K562 (cell line): Measurements from ENCODE around the gene ZDHHC8. TPM values are rescaled to one million over a fixed set of nuclear protein-coding genes. Genes with fewer than 3 reads are reported as not detected.

ENCODE experiments used
- ATAC-seq: fragments of 200-7000 bp; cut with Tn5 transposase; 3 replicates; pipeline ENCODE4 v1.9.1; 2020; ENCODE audit warnings: moderate library complexity
- BruUV-seq: library from RNA; stranded (reverse); fragments of 400-500 nt; replicated peaks from 2 replicates; lab custom pipeline; 2021; lab: Mats Ljungman, UMichigan
- CTCF ChIA-PET: fragments of 300-600 bp; formaldehyde crosslinking; extraction: SDS; loops from one replicate; lab custom pipeline; 2021; ENCODE audit warnings: low intra/inter-chr PET ratio; lab: Yijun Ruan, JAX
- POLR2A ChIA-PET: fragments of 300-600, 350-650 bp; sonication (Branson Sonifier 250); formaldehyde crosslinking; extraction: SDS; loops from one replicate; lab custom pipeline; 2021; ENCODE audit warnings: antibody characterized with exemption, inconsistent platforms; lab: Yijun Ruan, JAX
- DNase-seq, 4 experiments: peaks; one replicate each; pipeline versions ENCODE4 v3.0.0 to v3.0.0-alpha.2; 2011 to 2018; ENCODE audit warnings: low spot score in 3 of 4, mixed read lengths in 3 of 4; ENCODE audit errors: extremely low read depth in 1 of 4
- FAIRE-seq: peaks from 2 replicates; lab custom pipeline; 2011; peaks lifted over from hg19 to GRCh38; lab: Jason Lieb, UNC
- H2AFZ ChIP-seq: 2 replicates; pipeline ENCODE4 v1.6.0; 2011; ENCODE audit warnings: low read depth, low read length, control low read depth, inconsistent platforms
- H3K27ac ChIP-seq: fragments of 200-600 bp; 3 replicates; pipeline ENCODE4 v1.8.0; 2011; ENCODE audit warnings: low read depth, mild to moderate bottlenecking, control low read depth, inconsistent platforms, low read length, moderate library complexity, mixed read lengths; ENCODE audit errors: extremely low read depth
- H3K27me3 ChIP-seq, 2 experiments: fragments of 300-600 bp in 1 of 2; 2 replicates in 1 of 2; 3 replicates in 1 of 2; pipeline versions ENCODE4 v1.6.0 to v1.8.0; 2011; ENCODE audit warnings: inconsistent platforms in 2 of 2, low read length in 2 of 2, mild to moderate bottlenecking in 1 of 2, mixed read lengths in 1 of 2, moderate library complexity in 1 of 2; ENCODE audit not compliant: control insufficient read depth in 2 of 2, insufficient read depth in 2 of 2
- H3K36me3 ChIP-seq: fragments of 300-600 bp; 3 replicates; pipeline ENCODE4 v1.8.0; 2011; ENCODE audit warnings: mild to moderate bottlenecking, low read length, inconsistent platforms; ENCODE audit not compliant: control insufficient read depth, insufficient read depth
- H3K4me1 ChIP-seq, 2 experiments: fragments of 200-600 bp in 1 of 2; replicated peaks in 1 of 2; 2 replicates in 1 of 2; 3 replicates in 1 of 2; pipeline versions ENCODE4 v1.5.1 to v1.8.0; 2011; ENCODE audit warnings: inconsistent platforms in 2 of 2, low read length in 2 of 2, mild to moderate bottlenecking in 1 of 2, mixed read lengths in 1 of 2, moderate library complexity in 1 of 2; ENCODE audit not compliant: control insufficient read depth in 2 of 2, insufficient read depth in 2 of 2
- H3K4me2 ChIP-seq: 2 replicates; pipeline ENCODE4 v1.6.1; 2011; ENCODE audit warnings: low read length, control low read depth, inconsistent platforms, mixed read lengths; ENCODE audit not compliant: insufficient read depth
- H3K4me3 ChIP-seq: fragments of 200-600 bp; sonication (generic), shearing (Covaris generic); 2 replicates; pipeline ENCODE4 v1.5.1; 2016; ENCODE audit warnings: control low read depth, inconsistent platforms
- H3K79me2 ChIP-seq: fragments of 200-600 bp; 3 replicates; pipeline ENCODE4 v1.8.0; 2011; ENCODE audit warnings: low read length, inconsistent platforms; ENCODE audit not compliant: control insufficient read depth, insufficient read depth
- H3K9ac ChIP-seq, 2 experiments: 2 replicates each; pipeline versions ENCODE4 v1.6.0 to v1.6.1; 2011; ENCODE audit warnings: low read depth in 2 of 2, low read length in 2 of 2, control low read depth in 1 of 2, inconsistent platforms in 1 of 2, mild to moderate bottlenecking in 1 of 2, mixed read lengths in 1 of 2; ENCODE audit not compliant: insufficient read depth in 1 of 2
- H3K9me1 ChIP-seq: one replicate; pipeline ENCODE4 v1.6.0; 2011; ENCODE audit warnings: inconsistent platforms, mild to moderate bottlenecking, low read length, moderate library complexity; ENCODE audit not compliant: control insufficient read depth, insufficient read depth
- H3K9me3 ChIP-seq: replicated peaks from 2 replicates; pipeline ENCODE4 v1.5.1; 2011; ENCODE audit warnings: low read depth, low read length, inconsistent platforms; ENCODE audit not compliant: control insufficient read depth, insufficient read depth
- H4K20me1 ChIP-seq: replicated peaks from 2 replicates; pipeline ENCODE4 v1.6.1; 2011; ENCODE audit warnings: low read length, inconsistent platforms, mixed read lengths; ENCODE audit not compliant: control insufficient read depth, insufficient read depth
- ESRRA ChIP-seq: fragments of 450-650 bp; IDR thresholded peaks from 2 replicates; pipeline ENCODE4 v1.6.1; 2014; ENCODE audit warnings: low read depth, mild to moderate bottlenecking, moderate library complexity, borderline replicate concordance
- FUS ChIP-seq: fragments of 200-400 bp; formaldehyde crosslinking; optimal IDR thresholded peaks from 2 replicates; pipeline ENCODE3; 2017; ENCODE audit warnings: low read depth, low read length
- HMG20B ChIP-seq: fragments of 250-450 bp; sonication (Bioruptor Pico); IDR thresholded peaks from 2 replicates; pipeline ENCODE4 v1.5.0; 2021; ENCODE audit warnings: mild to moderate bottlenecking
- MED1 ChIP-seq: sonication (generic); formaldehyde crosslinking; IDR thresholded peaks from 2 replicates; pipeline ENCODE4 v1.8.1; 2023; ENCODE audit warnings: missing genetic modification reagents, borderline replicate concordance
- YY1 ChIP-seq, 3 experiments: IDR thresholded peaks; 2 replicates each; pipeline ENCODE4 v1.6.1; 2011; ENCODE audit warnings: low read length in 2 of 3, mild to moderate bottlenecking in 2 of 3, moderate library complexity in 2 of 3, borderline replicate concordance in 1 of 3, control low read depth in 1 of 3, low read depth in 1 of 3; ENCODE audit not compliant: insufficient read depth in 3 of 3, insufficient replicate concordance in 2 of 3, control insufficient read depth in 1 of 3, insufficient read length in 1 of 3; ENCODE audit errors: extremely low read depth in 1 of 3
- ZBTB7A ChIP-seq: IDR thresholded peaks from 2 replicates; pipeline ENCODE4 v1.6.1; 2011; ENCODE audit warnings: low read depth, mild to moderate bottlenecking, low read length, moderate library complexity, borderline replicate concordance; ENCODE audit not compliant: control insufficient read depth
- ZNF583 ChIP-seq: fragments of 250-450 bp; sonication (Bioruptor Pico); IDR thresholded peaks from 2 replicates; pipeline ENCODE4 v1.4.0; 2020
- WGBS: fragments of 100-300 bp; shearing (Covaris generic); methylation state at CpG from one replicate; pipeline ENCODE4 v1.1.6; 2016; ENCODE audit warnings: low coverage, mixed read lengths; ENCODE audit not compliant: insufficient coverage; ENCODE audit errors: missing lambda C conversion rate; 5-methylcytosine and 5-hydroxymethylcytosine counted together
- in situ Hi-C: fragments of 300-500 bp; cut with MboI; formaldehyde crosslinking; loops from 4 replicates; pipeline ENCODE4 v1.15.0; 2018; ENCODE audit warnings: inconsistent platforms, mixed read lengths
- intact Hi-C: fragments of 100-400 bp; cut with micrococcal nuclease; formaldehyde crosslinking; loops from 2 replicates; pipeline ENCODE4 v1.14.2; 2022
- polyA plus RNA-seq, 8 experiments: library from polyadenylated mRNA; depleted of rRNA in 4 of 8; stranded (reverse) in 5 of 8; unstranded in 3 of 8; fragments of >200 nt; fragmentation: Nextera tagmentation in 2 of 8; fragmentation: Illumina TruSeq in 1 of 8; extraction: Ambion mirVana in 2 of 8; extraction: Trizol in 1 of 8; gene quantifications; 2 replicates each; pipeline versions ENCODE4 v1.2.1 to v1.2.3, GENCODE V29; 2011 to 2014; ENCODE audit warnings: inconsistent platforms in 1 of 8, missing spikeins in 1 of 8
- total RNA-seq, 7 experiments: library from RNA; depleted of rRNA in 6 of 7; stranded (reverse); fragments of >200 nt in 6 of 7; fragmentation: Illumina TruSeq in 2 of 7; extraction: Trizol in 2 of 7; gene quantifications; 2 replicates each; pipeline versions ENCODE4 v1.2.1 to v1.2.3, GENCODE V29; 2011 to 2021; ENCODE audit warnings: low replicate concordance in 1 of 7
- TF ChIP-seq, protein P1 (sequence below): sonication (generic); formaldehyde crosslinking; IDR thresholded peaks from 2 replicates; pipeline ENCODE4 v1.8.0; 2023; ENCODE audit warnings: missing genetic modification reagents, mild to moderate bottlenecking, borderline replicate concordance
- TF ChIP-seq, protein P2 (sequence below): sonication (generic); formaldehyde crosslinking; IDR thresholded peaks from 2 replicates; pipeline ENCODE4 v1.9.0; 2022; ENCODE audit warnings: mild to moderate bottlenecking, missing genetic modification reagents
- TF ChIP-seq, protein P3 (sequence below): fragments of 250-450 bp; sonication (Bioruptor Pico); IDR thresholded peaks from 2 replicates; pipeline ENCODE4 v1.9.0; 2021; ENCODE audit warnings: mild to moderate bottlenecking, inconsistent platforms

ZDHHC8 gene
- total and polyA plus RNA-seq, 9 of the 15 experiments (the other 6 are each of a cell fraction or from before 2014, with no cell fraction given): 0.04 to 109 (median 16.4) TPM

DNA sequence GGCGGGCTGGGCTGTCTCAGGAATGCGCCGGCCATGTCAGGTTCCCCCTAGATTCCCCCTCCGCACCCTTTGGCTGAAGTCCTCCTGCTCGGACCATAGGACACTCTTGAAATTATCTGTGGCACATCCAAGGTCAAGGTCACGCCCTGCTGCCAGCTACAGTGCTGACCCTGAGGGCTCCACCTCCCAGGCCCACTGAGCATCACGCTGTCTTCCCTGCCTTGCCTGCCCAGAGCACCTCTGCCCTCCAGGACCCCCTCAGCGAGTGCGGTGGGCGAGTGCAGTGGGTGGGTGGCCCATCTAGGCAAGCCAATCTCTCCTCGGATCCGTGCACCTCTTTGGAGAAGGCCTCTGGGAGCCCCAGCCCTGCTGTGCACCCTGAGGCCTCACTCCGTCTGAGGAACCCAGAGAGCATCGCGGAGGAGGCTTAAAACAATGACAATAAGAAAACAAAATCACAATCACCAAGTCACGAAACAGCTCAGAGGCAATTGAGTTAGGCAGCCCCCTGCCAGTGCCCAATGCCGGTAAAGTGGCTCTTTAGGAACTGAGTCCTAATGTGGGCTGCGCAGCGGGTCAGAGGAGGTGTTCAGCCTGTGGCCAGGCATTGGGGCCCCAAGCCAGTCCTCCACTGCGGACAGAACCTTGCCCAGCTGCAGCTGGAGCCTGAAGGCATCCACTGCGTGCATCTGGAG, 45.8 kb downstream of the ZDHHC8 start:
- no TSS peak for BruUV-seq
- ATAC-seq: no peak
- FAIRE-seq: no peak
- Histone ChIP-seq H2AFZ (no peak overlapping the region), H3K4me1 (peaks cover 0 to 64% of the 10 kb centered on the region in 2 experiments; a peak in 1 of 5 replicates), H3K9ac (peak overlapping the region in 1 of 2 experiments; percentile 23; a peak in 1 of 4 replicates), H4K20me1 (peaks cover 59% of the 10 kb centered on the region), H3K4me3 (no peak overlapping the region), H3K27me3 (peaks cover 84 to 98% of the 10 kb centered on the region in 2 experiments; a peak in 4 of 5 replicates), H3K79me2 (no peaks in the 10 kb centered on the region), H3K4me2 (no peak overlapping the region), H3K9me1 (no peaks in the 10 kb centered on the region), H3K36me3 (no peaks in the 10 kb centered on the region), H3K27ac (no peak overlapping the region), H3K9me3 (no peaks in the 10 kb centered on the region)
- ChIA-PET POLR2A (interaction anchor here (0.6 to 2.2 kb wide), 4 partner anchors 10 to 1100 kb away, joined by 3 to 6 read pairs (median 4); no protein-coding TSS in a partner anchor), CTCF (no interaction called here)
- WGBS: 3% methylated on average over 21 of the region's 21 CpGs
- no peak for DNase-seq
- intact Hi-C loops: loop anchor here (5.0 kb wide), 1 partner anchor 90 kb away; the partner anchor contains the start of gene RTN4R
- in situ Hi-C loops: no loop called here
- TF ChIP-seq ZBTB7A (0 out of 2 replicates have a peak, but pooled peaks have one; percentile 32), YY1 (IDR thresholded peaks at IDR 0.05; ENCODE audit: borderline replicate concordance in 1 of 3, control insufficient read depth in 1 of 3, extremely low read depth in 1 of 3, insufficient read depth in 3 of 3, insufficient read length in 1 of 3, insufficient replicate concordance in 2 of 3, low read depth in 1 of 3, low read length in 2 of 3) (peak in 1 of 3 experiments; percentile 3), HMG20B (no peak), ZNF583 (CRISPR knock-in tag) (0 out of 2 replicates have a peak, but pooled peaks have one; percentile 40), ESRRA (peak; percentile 48; the same call in 1 of the 2 replicates), FUS (no peak), MED1 (CRISPR knock-in tag) (0 out of 2 replicates have a peak, but pooled peaks have one; percentile 66)
- TF ChIP-seq, protein P1, sequence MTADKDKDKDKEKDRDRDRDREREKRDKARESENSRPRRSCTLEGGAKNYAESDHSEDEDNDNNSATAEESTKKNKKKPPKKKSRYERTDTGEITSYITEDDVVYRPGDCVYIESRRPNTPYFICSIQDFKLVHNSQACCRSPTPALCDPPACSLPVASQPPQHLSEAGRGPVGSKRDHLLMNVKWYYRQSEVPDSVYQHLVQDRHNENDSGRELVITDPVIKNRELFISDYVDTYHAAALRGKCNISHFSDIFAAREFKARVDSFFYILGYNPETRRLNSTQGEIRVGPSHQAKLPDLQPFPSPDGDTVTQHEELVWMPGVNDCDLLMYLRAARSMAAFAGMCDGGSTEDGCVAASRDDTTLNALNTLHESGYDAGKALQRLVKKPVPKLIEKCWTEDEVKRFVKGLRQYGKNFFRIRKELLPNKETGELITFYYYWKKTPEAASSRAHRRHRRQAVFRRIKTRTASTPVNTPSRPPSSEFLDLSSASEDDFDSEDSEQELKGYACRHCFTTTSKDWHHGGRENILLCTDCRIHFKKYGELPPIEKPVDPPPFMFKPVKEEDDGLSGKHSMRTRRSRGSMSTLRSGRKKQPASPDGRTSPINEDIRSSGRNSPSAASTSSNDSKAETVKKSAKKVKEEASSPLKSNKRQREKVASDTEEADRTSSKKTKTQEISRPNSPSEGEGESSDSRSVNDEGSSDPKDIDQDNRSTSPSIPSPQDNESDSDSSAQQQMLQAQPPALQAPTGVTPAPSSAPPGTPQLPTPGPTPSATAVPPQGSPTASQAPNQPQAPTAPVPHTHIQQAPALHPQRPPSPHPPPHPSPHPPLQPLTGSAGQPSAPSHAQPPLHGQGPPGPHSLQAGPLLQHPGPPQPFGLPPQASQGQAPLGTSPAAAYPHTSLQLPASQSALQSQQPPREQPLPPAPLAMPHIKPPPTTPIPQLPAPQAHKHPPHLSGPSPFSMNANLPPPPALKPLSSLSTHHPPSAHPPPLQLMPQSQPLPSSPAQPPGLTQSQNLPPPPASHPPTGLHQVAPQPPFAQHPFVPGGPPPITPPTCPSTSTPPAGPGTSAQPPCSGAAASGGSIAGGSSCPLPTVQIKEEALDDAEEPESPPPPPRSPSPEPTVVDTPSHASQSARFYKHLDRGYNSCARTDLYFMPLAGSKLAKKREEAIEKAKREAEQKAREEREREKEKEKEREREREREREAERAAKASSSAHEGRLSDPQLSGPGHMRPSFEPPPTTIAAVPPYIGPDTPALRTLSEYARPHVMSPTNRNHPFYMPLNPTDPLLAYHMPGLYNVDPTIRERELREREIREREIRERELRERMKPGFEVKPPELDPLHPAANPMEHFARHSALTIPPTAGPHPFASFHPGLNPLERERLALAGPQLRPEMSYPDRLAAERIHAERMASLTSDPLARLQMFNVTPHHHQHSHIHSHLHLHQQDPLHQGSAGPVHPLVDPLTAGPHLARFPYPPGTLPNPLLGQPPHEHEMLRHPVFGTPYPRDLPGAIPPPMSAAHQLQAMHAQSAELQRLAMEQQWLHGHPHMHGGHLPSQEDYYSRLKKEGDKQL: peak; percentile 98
- TF ChIP-seq, protein P2, sequence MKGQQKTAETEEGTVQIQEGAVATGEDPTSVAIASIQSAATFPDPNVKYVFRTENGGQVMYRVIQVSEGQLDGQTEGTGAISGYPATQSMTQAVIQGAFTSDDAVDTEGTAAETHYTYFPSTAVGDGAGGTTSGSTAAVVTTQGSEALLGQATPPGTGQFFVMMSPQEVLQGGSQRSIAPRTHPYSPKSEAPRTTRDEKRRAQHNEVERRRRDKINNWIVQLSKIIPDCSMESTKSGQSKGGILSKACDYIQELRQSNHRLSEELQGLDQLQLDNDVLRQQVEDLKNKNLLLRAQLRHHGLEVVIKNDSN (CRISPR knock-in tag): 0 out of 2 replicates have a peak, but pooled peaks have one; percentile 7
- TF ChIP-seq, protein P3, sequence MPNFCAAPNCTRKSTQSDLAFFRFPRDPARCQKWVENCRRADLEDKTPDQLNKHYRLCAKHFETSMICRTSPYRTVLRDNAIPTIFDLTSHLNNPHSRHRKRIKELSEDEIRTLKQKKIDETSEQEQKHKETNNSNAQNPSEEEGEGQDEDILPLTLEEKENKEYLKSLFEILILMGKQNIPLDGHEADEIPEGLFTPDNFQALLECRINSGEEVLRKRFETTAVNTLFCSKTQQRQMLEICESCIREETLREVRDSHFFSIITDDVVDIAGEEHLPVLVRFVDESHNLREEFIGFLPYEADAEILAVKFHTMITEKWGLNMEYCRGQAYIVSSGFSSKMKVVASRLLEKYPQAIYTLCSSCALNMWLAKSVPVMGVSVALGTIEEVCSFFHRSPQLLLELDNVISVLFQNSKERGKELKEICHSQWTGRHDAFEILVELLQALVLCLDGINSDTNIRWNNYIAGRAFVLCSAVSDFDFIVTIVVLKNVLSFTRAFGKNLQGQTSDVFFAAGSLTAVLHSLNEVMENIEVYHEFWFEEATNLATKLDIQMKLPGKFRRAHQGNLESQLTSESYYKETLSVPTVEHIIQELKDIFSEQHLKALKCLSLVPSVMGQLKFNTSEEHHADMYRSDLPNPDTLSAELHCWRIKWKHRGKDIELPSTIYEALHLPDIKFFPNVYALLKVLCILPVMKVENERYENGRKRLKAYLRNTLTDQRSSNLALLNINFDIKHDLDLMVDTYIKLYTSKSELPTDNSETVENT (CRISPR knock-in tag): 0 out of 2 replicates have a peak, but pooled peaks have one; percentile 15
